ENCODE data around the gene DHX58.

GRCh38 chr17:42055496-42055895 lies 57.0 kb downstream of the DHX58 start:
- TF ChIP-seq NRF1 (IDR thresholded peaks at IDR 0.05; ENCODE audit: low read depth, low read length) = no peak
- no peak for TF ChIP-seq RXRA (IDR thresholded peaks at IDR 0.05; ENCODE audit: borderline replicate concordance, low read depth)
- no peak for TF ChIP-seq CTCF (IDR thresholded peaks at IDR 0.05)
- TF ChIP-seq EZH2phosphoT487 (IDR thresholded peaks at IDR 0.05; ENCODE audit: borderline replicate concordance, low read depth) = no peak
- no peak for TF ChIP-seq MAX (IDR thresholded peaks at IDR 0.05; ENCODE audit: low read depth)
- TF ChIP-seq POLR2AphosphoS5 (IDR thresholded peaks at IDR 0.05; ENCODE audit: low read depth, low read length) = no peak
- TF ChIP-seq TAF1 (IDR thresholded peaks at IDR 0.05; ENCODE audit: borderline replicate concordance, low read depth, low read length) = no peak
- TF ChIP-seq RFX5 (IDR thresholded peaks at IDR 0.05; ENCODE audit: low read length) = no peak
- no peak for TF ChIP-seq FOSL2 (IDR thresholded peaks at IDR 0.05; ENCODE audit: borderline replicate concordance, low read depth)
- TF ChIP-seq EP300 (IDR thresholded peaks at IDR 0.05; ENCODE audit: borderline replicate concordance in 1 of 2, low read depth in 1 of 2, low read length in 1 of 2) = no peak
- no peak for TF ChIP-seq TCF12 (IDR thresholded peaks at IDR 0.05)
- no peak for TF ChIP-seq TEAD4 (IDR thresholded peaks at IDR 0.05; ENCODE audit: borderline replicate concordance, insufficient read depth)

Measured in SK-N-SH (cell line).